Measurements from ENCODE around the gene SAMD4B. TPM values are rescaled to one million over a fixed set of nuclear protein-coding genes. Genes with fewer than 3 reads are reported as not detected.
A peak's percentile ranks its signal among the peaks of the same experiment; 100 is the strongest.

The SAMD4B gene
- total and polyA plus RNA-seq, 10 of the 15 experiments (the other 5 are each of a cell fraction or from before 2014, with no cell fraction given) = 2.4 to 43.3 (median 23.9) TPM

- TF ChIP-seq E2F4 (IDR thresholded peaks at IDR 0.05; ENCODE audit: low read depth, low read length) (no peak), ESRRA (IDR thresholded peaks at IDR 0.05; ENCODE audit: low read length) (no peak; the same call in 1 of the 2 replicates), CBX3 (IDR thresholded peaks at IDR 0.05; ENCODE audit: borderline replicate concordance, low read depth) (no peak), RFX5 (IDR thresholded peaks at IDR 0.05; ENCODE audit: low read depth, low read length) (no peak), PKNOX1 (IDR thresholded peaks at IDR 0.05) (peak; percentile 37; the same call in 1 of the 2 replicates), POLR2AphosphoS5 (IDR thresholded peaks at IDR 0.05; ENCODE audit: low read length) (peak; percentile 87), GATAD2B (conservative IDR thresholded peaks at IDR 0.05; ENCODE audit: low read depth) (peak; percentile 0), CHD2 (IDR thresholded peaks at IDR 0.05; ENCODE audit: borderline replicate concordance, low read depth, low read length) (peak; percentile 89), RELA (IDR thresholded peaks at IDR 0.05; ENCODE audit: borderline replicate concordance, partially characterized antibody) (peak; percentile 59), HDAC6 (IDR thresholded peaks at IDR 0.05; ENCODE audit: unreplicated experiment) (peak; percentile 6), EP300 (IDR thresholded peaks at IDR 0.05; ENCODE audit: borderline replicate concordance in 1 of 2, control insufficient read depth in 1 of 2, low read depth in 2 of 2, low read length in 2 of 2) (peak; percentile 83 to 93; a peak in 3 of 4 replicates), EGR1 (IDR thresholded peaks at IDR 0.05; ENCODE audit: borderline replicate concordance in 1 of 2, low read depth in 2 of 2, low read length in 2 of 2) (no peak; a peak in 1 of 3 replicates), PBX3 (IDR thresholded peaks at IDR 0.05; ENCODE audit: insufficient replicate concordance, low read depth, low read length) (peak; percentile 29), ZBTB40 (IDR thresholded peaks at IDR 0.05; ENCODE audit: borderline replicate concordance) (peak; percentile 38; the same call in 1 of the 2 replicates), TCF7 (IDR thresholded peaks at IDR 0.05; ENCODE audit: borderline replicate concordance) (no peak), KAT2A (conservative IDR thresholded peaks at IDR 0.05; ENCODE audit: control insufficient read depth, low read depth, low read length) (no peak), RAD51 (IDR thresholded peaks at IDR 0.05) (0 out of 2 replicates have a peak, but pooled peaks have one; percentile 71), MXI1 (IDR thresholded peaks at IDR 0.05; ENCODE audit: low read depth, low read length) (peak; percentile 57), RELB (IDR thresholded peaks at IDR 0.05; ENCODE audit: low read depth) (peak; percentile 58; the same call in 1 of the 2 replicates)
Observed at GRCh38 chr19:39401549-39402345, 59.5 kb downstream of the SAMD4B start (continued).
